Uterus (tissue), 4 donors: ENCODE results near the gene BICDL1. TPM values are rescaled to one million over a fixed set of nuclear protein-coding genes. Genes with fewer than 3 reads are reported as not detected.
A peak's percentile ranks its signal among the peaks of the same experiment; 100 is the strongest.

Experiments used
- DNase-seq, 2 donors: peaks; one replicate each; pipeline ENCODE4 v3.0.0-alpha.2; 2019 to 2020
- H3K27ac ChIP-seq, 2 donors: fragments of 200-600 bp; sonication (generic); 1 replicate in 1 of 2; 2 replicates in 1 of 2; pipeline ENCODE4 v1.5.1; 2016 to 2018
- H3K27me3 ChIP-seq, 2 donors: fragments of 200-600 bp; sonication (generic); one replicate each; pipeline ENCODE4 v1.5.1; 2018 to 2019; ENCODE audit warnings: control low read depth in 1 of 2
- H3K36me3 ChIP-seq, 2 donors: fragments of 200-600 bp; sonication (generic); one replicate each; pipeline ENCODE4 v1.5.1; 2019; ENCODE audit warnings: control low read depth in 1 of 2
- H3K4me1 ChIP-seq, 2 donors: fragments of 200-600 bp; sonication (generic); one replicate each; pipeline ENCODE4 v1.5.1; 2018 to 2019; ENCODE audit warnings: control low read depth in 1 of 2
- H3K4me3 ChIP-seq, 2 donors: fragments of 200-600 bp; sonication (generic); 1 replicate in 1 of 2; 2 replicates in 1 of 2; pipeline ENCODE4 v1.5.1; 2018 to 2019; ENCODE audit warnings: mild to moderate bottlenecking in 1 of 2
- H3K9me3 ChIP-seq, 2 donors: fragments of 200-600 bp; sonication (generic); one replicate each; pipeline ENCODE4 v1.5.1; 2019; ENCODE audit warnings: control low read depth in 1 of 2
- CTCF ChIP-seq, 4 experiments: fragments of 200-600 bp in 2 of 4; fragments of 450-650 bp in 2 of 4; sonication (generic) in 2 of 4; IDR thresholded peaks; one replicate each; pipeline ENCODE4 v1.5.1; 2016 to 2019; ENCODE audit warnings: antibody characterized with exemption in 4 of 4, mild to moderate bottlenecking in 2 of 4, moderate library complexity in 1 of 4
- POLR2A ChIP-seq, 2 donors: fragments of 450-650 bp; IDR thresholded peaks; one replicate each; pipeline ENCODE4 v1.6.1; 2016; ENCODE audit warnings: antibody characterized with exemption in 2 of 2, mild to moderate bottlenecking in 1 of 2, moderate library complexity in 1 of 2
- intact Hi-C: fragments of 100-400 bp; cut with DNase I; formaldehyde crosslinking; loops from one replicate; pipeline ENCODE4 v1.15.1; 2023; ENCODE audit warnings: low total_unique reads
- total RNA-seq, 4 donors: library from RNA; depleted of rRNA in 3 of 4; stranded (reverse); fragments of >200 nt in 3 of 4; gene quantifications; one replicate each; pipeline versions ENCODE4 v1.1.0 to v1.2.4, GENCODE V29; 2014 to 2023
- donor health status: DM: yes; HTN: yes; CAD: no.

BICDL1 gene
- total RNA-seq, 4 donors from 2014 or later = 1.8 to 2.2 TPM; not detected in 2

DNA sequence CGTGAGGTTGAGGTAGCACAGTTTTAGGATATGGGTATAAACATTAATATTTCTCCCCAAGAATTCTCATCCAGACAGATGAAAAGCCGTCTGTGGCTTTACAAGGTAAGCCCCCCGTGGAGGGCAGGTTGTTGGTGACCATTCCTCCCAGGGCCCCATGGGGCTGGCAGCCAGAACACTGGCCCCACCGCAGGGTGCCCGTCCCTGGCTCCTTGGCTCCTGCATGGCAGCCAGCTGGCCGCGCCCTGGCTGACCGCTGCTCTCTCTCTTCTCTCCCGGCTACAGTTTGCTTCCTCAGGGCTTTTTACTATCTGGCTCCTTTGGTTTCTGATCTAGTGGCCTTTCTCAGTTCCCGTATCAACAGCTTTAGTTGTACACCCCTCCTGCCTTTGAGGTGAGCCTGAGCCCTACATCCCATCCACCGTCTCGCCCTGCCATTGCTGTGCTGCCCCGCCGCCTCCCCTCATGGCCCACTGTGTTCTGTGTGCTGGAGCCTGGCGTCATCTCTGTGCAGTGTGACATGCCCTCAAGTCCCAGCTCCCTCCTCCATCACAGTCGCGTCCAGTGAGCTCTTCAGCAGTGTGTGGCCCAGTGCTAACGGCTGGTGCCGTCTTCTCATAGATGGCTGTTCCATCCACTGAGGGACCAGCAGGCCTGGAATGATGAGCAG lies 101.7 kb downstream of the BICDL1 start:
- DNase-seq = no peak
- TF ChIP-seq CTCF (IDR thresholded peaks at IDR 0.05) (no peak), POLR2A (IDR thresholded peaks at IDR 0.05) (no peak)
- H3K9me3 ChIP-seq = no peaks in the 10 kb centered on the region
- no peak overlapping the region for H3K4me3 ChIP-seq
- H3K27me3 ChIP-seq = no peaks in the 10 kb centered on the region
- H3K27ac ChIP-seq = no peak overlapping the region
- peaks cover 0 to 2% of the 10 kb centered on the region in 2 donors for H3K4me1 ChIP-seq
- no peaks in the 10 kb centered on the region for H3K36me3 ChIP-seq
- intact Hi-C loops = no loop called here

DNA sequence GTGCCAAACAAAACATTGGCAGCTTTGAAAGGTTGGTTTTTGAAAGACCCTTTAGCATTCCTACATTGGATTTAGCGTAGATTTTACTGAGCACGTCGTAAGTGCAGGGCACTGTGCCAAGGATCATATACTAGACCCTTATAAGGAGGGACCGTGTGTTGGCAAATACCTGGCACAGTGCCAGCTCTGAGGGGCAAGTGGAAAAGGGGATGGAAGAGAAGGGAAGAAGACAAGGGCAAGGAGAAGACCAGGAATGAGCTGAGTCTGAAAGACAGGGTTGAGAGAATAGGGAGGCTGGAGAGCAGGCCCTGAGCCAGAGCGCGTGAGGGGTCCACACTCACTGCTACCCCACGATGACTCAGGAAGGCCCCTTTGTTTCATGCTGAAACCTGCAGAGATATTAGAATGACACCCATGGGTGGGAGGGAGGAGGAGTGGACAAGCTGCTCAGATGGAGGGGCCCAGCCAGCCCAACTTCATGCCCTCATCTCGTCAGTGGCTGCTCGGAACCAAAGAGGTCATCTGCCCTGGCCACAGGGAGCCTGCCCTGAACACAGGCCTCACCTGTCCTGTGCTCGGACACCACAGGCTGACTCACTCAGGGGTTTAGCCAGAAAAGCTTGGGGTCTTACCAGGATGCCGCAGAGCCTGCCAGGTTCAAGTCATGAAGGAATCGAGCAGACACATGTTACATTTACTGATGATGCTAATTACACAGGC lies 102.5 kb downstream of the BICDL1 start:
- H3K4me1 ChIP-seq = peaks cover 0 to 2% of the 10 kb centered on the region in 2 donors
- no peaks in the 10 kb centered on the region for H3K27me3 ChIP-seq
- no peak for TF ChIP-seq CTCF (IDR thresholded peaks at IDR 0.05)
- TF ChIP-seq POLR2A (IDR thresholded peaks at IDR 0.05) = no peak
- no peak overlapping the region for H3K27ac ChIP-seq
- intact Hi-C loops = no loop called here
- no peaks in the 10 kb centered on the region for H3K9me3 ChIP-seq
- H3K4me3 ChIP-seq = no peak overlapping the region
- H3K36me3 ChIP-seq = no peaks in the 10 kb centered on the region
- peak in 1 of 2 donors; percentile 41 for DNase-seq

- no peak for TF ChIP-seq POLR2A (IDR thresholded peaks at IDR 0.05)
- no peak for TF ChIP-seq CTCF (IDR thresholded peaks at IDR 0.05)
- intact Hi-C loops = no loop called here
- no peaks in the 10 kb centered on the region for H3K36me3 ChIP-seq
Observed at GRCh38 chr12:120092551-120093335, 103.7 kb downstream of the BICDL1 start.

DNA sequence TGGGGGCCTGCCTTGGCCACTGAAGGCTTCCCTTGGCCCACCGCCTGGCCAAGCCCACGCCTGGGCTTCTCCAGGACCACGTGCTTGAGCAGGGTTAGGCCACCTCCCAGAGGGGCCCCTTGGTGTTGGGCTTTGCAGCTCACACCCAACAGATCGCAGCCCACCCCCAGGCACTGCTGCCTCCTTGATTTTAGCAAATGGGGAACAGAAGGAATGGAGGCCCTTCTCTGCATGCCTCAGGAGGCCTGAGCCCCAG lies 104.2 kb downstream of the BICDL1 start:
- TF ChIP-seq CTCF (IDR thresholded peaks at IDR 0.05) (no peak), POLR2A (IDR thresholded peaks at IDR 0.05) (no peak)
- intact Hi-C loops = no loop called here
- no peaks in the 10 kb centered on the region for H3K9me3 ChIP-seq
- DNase-seq = no peak
- H3K27ac ChIP-seq = no peak overlapping the region
- H3K4me3 ChIP-seq = no peak overlapping the region
- no peaks in the 10 kb centered on the region for H3K4me1 ChIP-seq
- H3K27me3 ChIP-seq = no peaks in the 10 kb centered on the region
- H3K36me3 ChIP-seq = no peaks in the 10 kb centered on the region

More at GRCh38 chr12:120092551-120093335, 103.7 kb downstream of the BICDL1 start:
- no peak overlapping the region for H3K4me3 ChIP-seq
- no peaks in the 10 kb centered on the region for H3K4me1 ChIP-seq
- no peaks in the 10 kb centered on the region for H3K9me3 ChIP-seq
- no peak overlapping the region for H3K27ac ChIP-seq
- H3K27me3 ChIP-seq = no peaks in the 10 kb centered on the region
- DNase-seq = no peak
